ENCODE results near the gene ZNF891.

The ZNF891 gene

DNA sequence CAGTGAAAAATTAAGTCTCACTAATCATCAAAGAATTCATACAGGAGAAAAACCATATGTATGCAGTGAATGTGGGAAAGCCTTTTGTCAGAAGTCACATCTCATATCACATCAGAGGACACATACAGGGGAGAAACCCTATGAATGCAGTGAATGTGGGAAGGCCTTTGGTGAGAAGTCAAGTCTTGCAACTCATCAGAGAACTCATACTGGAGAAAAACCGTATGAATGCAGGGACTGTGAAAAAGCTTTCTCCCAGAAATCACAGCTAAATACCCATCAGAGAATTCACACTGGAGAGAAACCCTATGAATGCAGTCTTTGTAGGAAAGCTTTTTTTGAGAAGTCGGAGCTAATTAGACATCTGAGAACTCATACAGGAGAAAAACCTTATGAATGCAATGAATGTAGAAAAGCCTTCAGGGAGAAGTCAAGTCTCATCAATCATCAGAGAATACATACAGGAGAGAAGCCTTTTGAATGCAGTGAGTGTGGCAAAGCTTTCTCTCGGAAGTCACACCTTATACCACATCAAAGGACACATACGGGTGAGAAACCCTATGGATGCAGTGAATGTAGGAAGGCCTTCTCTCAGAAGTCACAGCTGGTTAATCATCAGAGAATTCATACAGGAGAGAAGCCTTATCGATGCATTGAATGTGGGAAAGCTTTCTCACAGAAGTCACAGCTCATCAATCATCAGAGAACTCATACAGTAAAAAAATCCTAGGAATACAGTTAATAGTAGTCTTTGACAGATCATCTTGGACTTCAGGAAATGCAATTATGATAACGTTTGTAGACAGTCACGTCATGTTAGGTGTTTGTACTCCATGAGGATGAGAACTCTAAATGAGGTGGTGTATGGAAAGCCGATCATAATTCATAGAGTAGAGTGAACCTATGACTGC, 71.6 kb downstream of the ZNF891 start:
- peak; percentile 51 for DNase-seq (ENCODE audit: low read depth)
- TF ChIP-seq, protein P1, sequence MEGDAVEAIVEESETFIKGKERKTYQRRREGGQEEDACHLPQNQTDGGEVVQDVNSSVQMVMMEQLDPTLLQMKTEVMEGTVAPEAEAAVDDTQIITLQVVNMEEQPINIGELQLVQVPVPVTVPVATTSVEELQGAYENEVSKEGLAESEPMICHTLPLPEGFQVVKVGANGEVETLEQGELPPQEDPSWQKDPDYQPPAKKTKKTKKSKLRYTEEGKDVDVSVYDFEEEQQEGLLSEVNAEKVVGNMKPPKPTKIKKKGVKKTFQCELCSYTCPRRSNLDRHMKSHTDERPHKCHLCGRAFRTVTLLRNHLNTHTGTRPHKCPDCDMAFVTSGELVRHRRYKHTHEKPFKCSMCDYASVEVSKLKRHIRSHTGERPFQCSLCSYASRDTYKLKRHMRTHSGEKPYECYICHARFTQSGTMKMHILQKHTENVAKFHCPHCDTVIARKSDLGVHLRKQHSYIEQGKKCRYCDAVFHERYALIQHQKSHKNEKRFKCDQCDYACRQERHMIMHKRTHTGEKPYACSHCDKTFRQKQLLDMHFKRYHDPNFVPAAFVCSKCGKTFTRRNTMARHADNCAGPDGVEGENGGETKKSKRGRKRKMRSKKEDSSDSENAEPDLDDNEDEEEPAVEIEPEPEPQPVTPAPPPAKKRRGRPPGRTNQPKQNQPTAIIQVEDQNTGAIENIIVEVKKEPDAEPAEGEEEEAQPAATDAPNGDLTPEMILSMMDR (IDR thresholded peaks at IDR 0.05; ENCODE audit: low read depth, low read length): no peak
- TF ChIP-seq POLR2A (IDR thresholded peaks at IDR 0.05; ENCODE audit: extremely low read depth, insufficient read length) (no peak), MYC (IDR thresholded peaks at IDR 0.05; ENCODE audit: low read depth, low read length) (no peak)
- TF ChIP-seq, protein P2, sequence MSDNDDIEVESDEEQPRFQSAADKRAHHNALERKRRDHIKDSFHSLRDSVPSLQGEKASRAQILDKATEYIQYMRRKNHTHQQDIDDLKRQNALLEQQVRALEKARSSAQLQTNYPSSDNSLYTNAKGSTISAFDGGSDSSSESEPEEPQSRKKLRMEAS (IDR thresholded peaks at IDR 0.05; ENCODE audit: low read depth, low read length): no peak
- H3K4me3 ChIP-seq (ENCODE audit: low read depth, low read length): no peak overlapping the region

DNA sequence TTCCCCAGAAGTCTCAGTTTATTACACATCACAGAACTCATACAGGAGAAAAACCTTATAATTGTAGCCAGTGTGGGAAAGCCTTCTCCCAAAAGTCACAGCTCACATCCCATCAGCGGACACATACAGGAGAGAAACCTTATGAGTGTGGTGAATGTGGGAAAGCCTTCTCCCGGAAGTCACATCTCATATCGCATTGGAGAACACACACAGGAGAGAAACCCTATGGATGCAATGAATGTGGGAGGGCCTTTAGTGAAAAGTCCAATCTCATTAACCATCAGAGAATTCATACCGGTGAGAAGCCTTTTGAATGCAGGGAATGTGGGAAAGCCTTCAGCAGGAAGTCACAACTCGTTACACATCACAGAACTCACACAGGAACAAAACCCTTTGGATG, 72.6 kb downstream of the ZNF891 start:
- DNase-seq (ENCODE audit: low read depth): no peak
- H3K4me3 ChIP-seq (ENCODE audit: low read depth, low read length): no peak overlapping the region
- TF ChIP-seq, protein P1 (IDR thresholded peaks at IDR 0.05; ENCODE audit: low read depth, low read length): no peak
- TF ChIP-seq MYC (IDR thresholded peaks at IDR 0.05; ENCODE audit: low read depth, low read length) (no peak), POLR2A (IDR thresholded peaks at IDR 0.05; ENCODE audit: extremely low read depth, insufficient read length) (no peak)
- TF ChIP-seq, protein P2 (IDR thresholded peaks at IDR 0.05; ENCODE audit: low read depth, low read length): no peak

Data from NB4 (cell line).